ENCODE measurements around the gene NCBP3.

GRCh38 chr17:3780986-3781385 lies 65.1 kb downstream of the NCBP3 start:
- TF ChIP-seq FOXA1 (IDR thresholded peaks at IDR 0.05) (no peak), SP1 (IDR thresholded peaks at IDR 0.05) (no peak), LEF1 (IDR thresholded peaks at IDR 0.05; ENCODE audit: borderline replicate concordance) (no peak)
